H1 (cell line): ENCODE results near the gene RBM18. TPM values are rescaled to one million over a fixed set of nuclear protein-coding genes. Genes with fewer than 3 reads are reported as not detected.
A peak's percentile ranks its signal among the peaks of the same experiment; 100 is the strongest.

Source experiments
- BACH1 ChIP-seq: IDR thresholded peaks from 2 replicates; pipeline ENCODE4 v1.6.1; 2012; ENCODE audit warnings: low read length, improper control_type of control experiment
- RBBP5 ChIP-seq: IDR thresholded peaks from 2 replicates; pipeline ENCODE4 v1.7.1; 2012; ENCODE audit warnings: low read depth, mild to moderate bottlenecking, inconsistent platforms, low read length, moderate library complexity, borderline replicate concordance
- SP4 ChIP-seq: IDR thresholded peaks from 2 replicates; pipeline ENCODE4 v1.6.1; 2012; ENCODE audit warnings: low read length, inconsistent platforms
- polyA plus RNA-seq, 7 experiments: library from polyadenylated mRNA; depleted of rRNA in 3 of 7; stranded (reverse) in 5 of 7; unstranded in 2 of 7; fragments of >200 nt in 5 of 7; fragments of 200-250 nt in 2 of 7; gene quantifications; 1 replicate in 5 of 7; 2 replicates in 1 of 7; 4 replicates in 1 of 7; pipeline versions ENCODE4 v1.2.1 to v1.2.3, GENCODE V29; 2011 to 2013; ENCODE audit warnings: missing spikeins in 2 of 7, mixed read lengths in 2 of 7
- total RNA-seq: library from RNA; stranded (reverse); fragmentation: NEBNext Ultra II Directional; extraction: Animal tissue kit (Norgen Biotek cat#: 25700); gene quantifications from 2 replicates; pipeline ENCODE4 v1.2.1, GENCODE V29; 2021

Gene RBM18
- total and polyA plus RNA-seq, 2 of the 8 experiments (the other 6 are each of a cell fraction or from before 2014, with no cell fraction given), result 5.9 to 14.3 TPM

GRCh38 chr9:122228568-122229484 is 35.8 kb downstream of the RBM18 start, which contains the start of gene LHX6 (continued):
- TF ChIP-seq RBBP5, result peak; percentile 13; the same call in 1 of the 2 replicates
- TF ChIP-seq SP4, result no peak
- no peak for TF ChIP-seq BACH1
